NB4 (cell line): Measurements from ENCODE around the gene OR2V2.

Experiments
- DNase-seq: peaks from one replicate; pipeline ENCODE4 v3.0.0; 2010; ENCODE audit warnings: low read depth
- H3K4me3 ChIP-seq: one replicate; pipeline ENCODE4 v1.5.1; 2011; ENCODE audit warnings: mild to moderate bottlenecking, low read depth, low read length, moderate library complexity
- CTCF ChIP-seq: IDR thresholded peaks from one replicate; pipeline ENCODE4 v1.5.1; 2012; ENCODE audit warnings: low read depth, low read length
- MAX ChIP-seq: IDR thresholded peaks from 2 replicates; pipeline ENCODE4 v1.6.1; 2011; ENCODE audit warnings: low read depth, low read length
- MYC ChIP-seq: IDR thresholded peaks from 2 replicates; pipeline ENCODE4 v1.6.1; 2011; ENCODE audit warnings: low read depth, low read length
- POLR2A ChIP-seq: IDR thresholded peaks from 2 replicates; pipeline ENCODE4 v1.6.1; 2011; ENCODE audit warnings: mild to moderate bottlenecking; ENCODE audit not compliant: insufficient read length; ENCODE audit errors: extremely low read depth

The OR2V2 gene

GRCh38 chr5:181189962-181190710 lies 42.8 kb downstream of the OR2V2 start:
- DNase-seq = no peak
- TF ChIP-seq CTCF (no peak), MYC (no peak), POLR2A (no peak), MAX (no peak)
- H3K4me3 ChIP-seq = peak overlapping the region; percentile 76

- TF ChIP-seq MAX = peak; percentile 35; the same call in 1 of the 2 replicates
- TF ChIP-seq MYC = no peak; the same call in 1 of the 2 replicates
- TF ChIP-seq POLR2A = no peak
- TF ChIP-seq CTCF = no peak
- DNase-seq = peak; percentile 69
Measured at GRCh38 chr5:181190711-181191525, 43.5 kb downstream of the OR2V2 start.

GRCh38 chr5:181191526-181192336 lies 44.3 kb downstream of the OR2V2 start:
- DNase-seq = peak; percentile 95

More at GRCh38 chr5:181190711-181191525, 43.5 kb downstream of the OR2V2 start:
- H3K4me3 ChIP-seq = peak overlapping the region; percentile 76

GRCh38 chr5:181192337-181193046 lies 45.1 kb downstream of the OR2V2 start:
- DNase-seq = no peak

More at GRCh38 chr5:181191526-181192336, 44.3 kb downstream of the OR2V2 start:
- H3K4me3 ChIP-seq = peak overlapping the region; percentile 76
- peak; percentile 72 for TF ChIP-seq POLR2A
- no peak for TF ChIP-seq CTCF
- peak; percentile 64 for TF ChIP-seq MYC
- TF ChIP-seq MAX = peak; percentile 42

More at GRCh38 chr5:181192337-181193046, 45.1 kb downstream of the OR2V2 start:
- no peak for TF ChIP-seq CTCF
- no peak for TF ChIP-seq MYC
- TF ChIP-seq MAX = no peak
- TF ChIP-seq POLR2A = no peak
- H3K4me3 ChIP-seq = peak overlapping the region; percentile 72
